MM.1S (cell line): Measurements from ENCODE around the gene SCMH1.

Source experiments
- DNase-seq: peaks from one replicate; pipeline ENCODE4 v3.0.0-alpha.2; 2015
- H2AFZ ChIP-seq: fragments of 300-600 bp; sonication (generic); 2 replicates; pipeline ENCODE4 v1.6.0; 2016; ENCODE audit warnings: antibody characterized with exemption, low read length
- H3F3A ChIP-seq: fragments of 300-600 bp; sonication (generic); 2 replicates; pipeline ENCODE4 v1.6.1; 2016; ENCODE audit warnings: mild to moderate bottlenecking, antibody characterized with exemption, low read length, moderate library complexity, mixed read lengths; ENCODE audit not compliant: insufficient read depth
- H3K27ac ChIP-seq: fragments of 300-600 bp; sonication (generic); 2 replicates; pipeline ENCODE4 v1.5.1; 2016; ENCODE audit warnings: mild to moderate bottlenecking, low read length
- H3K27me3 ChIP-seq: fragments of 300-600 bp; sonication (generic); replicated peaks from 2 replicates; pipeline ENCODE4 v1.6.0; 2016; ENCODE audit warnings: low read length; ENCODE audit not compliant: insufficient read depth
- H3K36me3 ChIP-seq: fragments of 300-600 bp; sonication (generic); replicated peaks from 2 replicates; pipeline ENCODE4 v1.6.1; 2016; ENCODE audit warnings: mild to moderate bottlenecking, low read length, mixed read lengths; ENCODE audit not compliant: insufficient read depth
- H3K4me1 ChIP-seq: fragments of 300-600 bp; sonication (generic); 2 replicates; pipeline ENCODE4 v1.6.1; 2016; ENCODE audit warnings: low read length, mixed read lengths
- H3K4me2 ChIP-seq: fragments of 300-600 bp; sonication (generic); 2 replicates; pipeline ENCODE4 v1.6.0; 2016; ENCODE audit warnings: low read depth, low read length
- H3K4me3 ChIP-seq: fragments of 300-600 bp; sonication (generic); 2 replicates; pipeline ENCODE4 v1.5.1; 2016; ENCODE audit warnings: low read length, mixed read lengths
- H3K79me2 ChIP-seq: fragments of 300-600 bp; sonication (generic); 2 replicates; pipeline ENCODE4 v1.6.1; 2016; ENCODE audit warnings: mixed run types, low read length, mixed read lengths
- H3K9ac ChIP-seq: fragments of 300-600 bp; sonication (generic); 2 replicates; pipeline ENCODE4 v1.6.1; 2016; ENCODE audit warnings: low read length, mixed read lengths
- H3K9me2 ChIP-seq: fragments of 300-600 bp; sonication (generic); replicated peaks from 2 replicates; pipeline ENCODE4 v1.6.1; 2016; ENCODE audit warnings: mild to moderate bottlenecking, low read length, mixed read lengths; ENCODE audit not compliant: insufficient read depth
- H3K9me3 ChIP-seq: fragments of 300-600 bp; sonication (generic); replicated peaks from 2 replicates; pipeline ENCODE4 v1.6.1; 2016; ENCODE audit warnings: mild to moderate bottlenecking, low read length, mixed read lengths; ENCODE audit not compliant: insufficient read depth
- H4K20me1 ChIP-seq: fragments of 300-600 bp; sonication (generic); 2 replicates; pipeline ENCODE4 v1.6.1; 2016; ENCODE audit warnings: mild to moderate bottlenecking, low read length, moderate library complexity, mixed read lengths; ENCODE audit not compliant: insufficient read depth
- CTCF ChIP-seq: fragments of 300-600 bp; sonication (generic); IDR thresholded peaks from 2 replicates; pipeline ENCODE4 v1.5.1; 2016; ENCODE audit warnings: antibody characterized with exemption, low read length, mixed read lengths
- EZH2 ChIP-seq: fragments of 300-600 bp; sonication (generic); optimal IDR thresholded peaks from 2 replicates; pipeline ENCODE3; 2017; ENCODE audit warnings: low read depth, mild to moderate bottlenecking, antibody characterized with exemption, low read length, mixed read lengths
- EZH2phosphoT487 ChIP-seq: fragments of 300-600 bp; sonication (generic); IDR thresholded peaks from 2 replicates; pipeline ENCODE4 v1.6.1; 2018; ENCODE audit warnings: antibody characterized with exemption, low read length

The SCMH1 gene

GRCh38 chr1:41086921-41087320 lies 155.2 kb downstream of the SCMH1 start:
- Histone ChIP-seq H3K36me3 (no peaks in the 10 kb centered on the region; the same call in 1 of the 2 replicates), H3K9ac (no peak overlapping the region)

GRCh38 chr1:41078616-41079015 lies 163.5 kb downstream of the SCMH1 start:
- H3K27me3 ChIP-seq = no peaks in the 10 kb centered on the region
- DNase-seq = no peak
- no peaks in the 10 kb centered on the region for H3K9me2 ChIP-seq
- no peak overlapping the region for H3K4me3 ChIP-seq
- H3K9me3 ChIP-seq = no peaks in the 10 kb centered on the region
- no peaks in the 10 kb centered on the region for H4K20me1 ChIP-seq
- H3K4me2 ChIP-seq = no peak overlapping the region
- TF ChIP-seq EZH2 (no peak), EZH2phosphoT487 (no peak), CTCF (no peak)
- H3K79me2 ChIP-seq = no peaks in the 10 kb centered on the region
- no peak overlapping the region for H2AFZ ChIP-seq
- no peak overlapping the region for H3K9ac ChIP-seq
- H3F3A ChIP-seq = no peaks in the 10 kb centered on the region
- H3K4me1 ChIP-seq = no peaks in the 10 kb centered on the region
- no peak overlapping the region for H3K27ac ChIP-seq
- no peaks in the 10 kb centered on the region for H3K36me3 ChIP-seq

More at GRCh38 chr1:41086921-41087320, 155.2 kb downstream of the SCMH1 start:
- Histone ChIP-seq H3K9me2 (no peaks in the 10 kb centered on the region), H3K4me2 (no peak overlapping the region), H2AFZ (no peak overlapping the region), H3F3A (no peaks in the 10 kb centered on the region), H3K27me3 (no peaks in the 10 kb centered on the region), H3K4me1 (no peaks in the 10 kb centered on the region), H4K20me1 (no peaks in the 10 kb centered on the region), H3K27ac (no peak overlapping the region), H3K79me2 (no peaks in the 10 kb centered on the region), H3K9me3 (no peaks in the 10 kb centered on the region), H3K4me3 (no peak overlapping the region)
- no peak for TF ChIP-seq EZH2phosphoT487
- TF ChIP-seq EZH2 = no peak
- TF ChIP-seq CTCF = no peak
- DNase-seq = no peak

- TF ChIP-seq EZH2 (no peak), CTCF (no peak), EZH2phosphoT487 (no peak)
- H4K20me1 ChIP-seq = no peaks in the 10 kb centered on the region
- no peaks in the 10 kb centered on the region for H3K9me2 ChIP-seq
- no peak overlapping the region for H3K4me3 ChIP-seq
- DNase-seq = no peak
- H3K36me3 ChIP-seq = no peaks in the 10 kb centered on the region
- no peak overlapping the region for H3K4me2 ChIP-seq
- H3K27ac ChIP-seq = no peak overlapping the region
- no peaks in the 10 kb centered on the region for H3K4me1 ChIP-seq
- no peaks in the 10 kb centered on the region for H3K79me2 ChIP-seq
- no peaks in the 10 kb centered on the region for H3F3A ChIP-seq
- no peaks in the 10 kb centered on the region for H3K9me3 ChIP-seq
- H3K9ac ChIP-seq = no peak overlapping the region
- H2AFZ ChIP-seq = no peak overlapping the region
- H3K27me3 ChIP-seq = no peaks in the 10 kb centered on the region
These were observed 163.9 kb downstream of the SCMH1 start for GRCh38 chr1:41078193-41078592.
